HT1080 (cell line): ENCODE results near the gene LITAFD. TPM values are rescaled to one million over a fixed set of nuclear protein-coding genes. Genes with fewer than 3 reads are reported as not detected.
"Not testable (repeated sequence)": the region's sequence is repeated elsewhere in the genome, so short reads cannot be mapped to it uniquely, and the experiment has no call there.

Source experiments
- DNase-seq: peaks from one replicate; pipeline ENCODE4 v3.0.0-alpha.2; 2015; ENCODE audit warnings: low read depth
- polyA plus RNA-seq, 2 experiments: library from polyadenylated mRNA; depleted of rRNA; stranded (reverse); fragments of >200 nt; gene quantifications; 2 replicates each; pipeline ENCODE4 v1.2.3, GENCODE V29; 2015
- total RNA-seq: library from RNA; depleted of rRNA; stranded (reverse); fragments of >200 nt; shearing (Covaris generic); gene quantifications from 2 replicates; pipeline ENCODE4 v1.2.3, GENCODE V29; 2014; rRNA removed

The LITAFD gene
- total RNA-seq = not detected in 2 replicates
- polyA plus RNA-seq (2015; cell fraction: cytosol; rRNA removed) = not detected in 2 replicates
- not detected in 2 replicates for polyA plus RNA-seq (2015; cell fraction: nucleus; rRNA removed)

DNA sequence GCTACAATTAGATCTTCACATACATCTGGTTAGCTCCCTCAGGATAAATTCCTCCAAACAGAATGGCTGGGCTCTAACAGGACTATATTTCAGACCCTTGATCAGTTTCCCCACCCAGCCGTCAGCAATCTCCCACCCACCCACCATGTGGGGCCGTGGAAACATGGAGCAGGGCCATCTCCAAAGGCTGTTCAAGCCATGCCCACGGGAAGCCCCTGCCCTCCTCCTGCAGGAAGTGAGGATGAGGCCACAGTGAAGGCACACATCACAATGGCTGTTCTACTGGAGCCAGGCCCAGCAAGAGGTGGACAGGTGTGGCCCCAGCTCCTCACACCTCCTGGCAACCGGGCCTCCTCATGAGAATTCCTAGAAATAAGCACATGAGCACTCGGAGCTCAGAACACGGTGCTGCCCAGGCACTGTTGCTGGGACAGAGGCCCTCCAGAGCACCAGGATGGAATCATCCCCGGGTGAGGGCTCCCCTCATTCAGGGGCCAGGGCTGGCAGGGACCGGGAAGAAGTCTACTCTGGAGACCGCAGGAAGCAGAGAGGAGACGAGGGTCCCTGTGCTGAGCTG is at the start of gene LITAFD:
TSS of gene LITAFD (plus strand) at position 311 of the 577 bp plus-strand sequence. CDS start 2,005 bp downstream, outside the sequence.
- no peak for DNase-seq

DNA sequence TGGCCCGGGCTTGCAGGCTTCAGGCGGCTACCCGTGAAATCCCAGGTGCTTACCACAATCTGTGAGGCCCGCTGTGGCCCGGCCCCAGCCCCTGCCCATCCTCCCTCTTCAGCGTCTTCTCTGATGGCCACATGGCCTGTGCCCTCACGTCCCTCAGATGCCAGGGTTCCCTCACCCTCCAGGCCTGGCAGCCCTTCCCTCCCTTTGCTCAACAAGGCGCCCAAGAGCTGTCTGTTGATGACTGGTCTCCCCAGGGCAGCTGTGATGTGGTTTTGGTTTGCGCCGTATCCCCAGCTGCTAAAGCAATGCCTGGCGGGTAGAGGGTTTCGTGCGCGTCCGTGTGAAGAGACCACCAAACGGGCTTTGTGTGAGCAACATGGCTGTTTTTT is 49.4 kb upstream of the LITAFD start:
- no peak for DNase-seq

DNA sequence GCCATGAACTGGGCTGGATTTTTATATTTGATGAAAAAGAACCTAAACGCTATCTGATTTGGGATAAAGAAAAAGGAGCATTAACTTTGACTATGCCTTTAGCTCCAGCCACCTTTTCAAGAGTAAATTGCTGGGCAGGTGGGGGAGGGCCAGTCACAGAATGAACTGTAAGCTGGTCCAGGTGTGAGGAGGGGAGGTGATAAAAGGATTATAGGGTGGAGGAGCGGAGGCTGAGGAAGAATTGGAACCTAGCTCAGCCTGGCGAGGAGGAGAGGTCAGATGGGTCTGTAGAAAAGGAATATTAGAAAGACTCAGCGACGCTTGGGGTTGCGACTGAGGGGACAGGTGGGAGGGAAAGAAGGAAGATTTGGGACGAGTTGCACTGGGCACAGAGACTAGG is 45.4 kb upstream of the LITAFD start:
- DNase-seq = not testable (repeated sequence)

DNA sequence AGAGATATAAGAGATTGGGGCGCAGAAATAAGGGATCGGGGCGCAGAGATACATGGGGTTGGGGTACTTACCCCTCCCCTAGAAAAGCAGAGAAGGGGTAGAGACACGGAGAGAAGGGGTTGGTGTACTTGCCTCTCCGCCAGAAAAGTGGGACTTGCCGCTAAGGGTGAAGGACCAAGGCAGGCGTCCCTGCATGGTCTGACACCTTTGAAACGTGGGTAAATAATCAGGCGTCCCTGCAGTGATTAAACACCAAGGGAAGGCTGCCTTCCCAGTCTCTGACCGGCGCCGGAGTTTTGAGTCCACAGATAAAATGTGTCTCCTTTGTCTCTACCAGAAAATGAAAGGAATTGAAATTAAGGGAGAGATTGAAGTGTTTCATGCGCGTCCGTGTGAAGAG is 44.6 kb upstream of the LITAFD start:
- DNase-seq = not testable (repeated sequence)

DNA sequence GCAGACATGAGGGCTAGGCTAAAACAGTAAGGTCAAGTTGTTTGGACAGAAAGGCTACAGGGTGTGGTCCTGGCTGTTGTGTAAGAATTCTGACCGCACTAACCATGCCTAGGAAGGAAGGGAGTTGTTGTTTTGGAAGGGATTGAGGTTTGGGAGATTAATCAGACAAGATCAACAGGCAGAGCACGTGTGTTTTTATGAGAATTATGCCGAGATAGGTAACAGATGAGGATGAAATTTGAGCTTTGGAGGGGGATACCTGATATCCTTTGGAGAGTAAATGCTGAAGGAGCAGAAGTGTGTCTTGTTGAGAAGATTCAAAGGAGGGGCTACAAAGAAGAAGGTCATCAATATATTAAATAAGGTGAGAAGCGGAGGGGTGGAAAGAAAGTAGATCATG is 40.1 kb upstream of the LITAFD start:
- DNase-seq = not testable (repeated sequence)

DNA sequence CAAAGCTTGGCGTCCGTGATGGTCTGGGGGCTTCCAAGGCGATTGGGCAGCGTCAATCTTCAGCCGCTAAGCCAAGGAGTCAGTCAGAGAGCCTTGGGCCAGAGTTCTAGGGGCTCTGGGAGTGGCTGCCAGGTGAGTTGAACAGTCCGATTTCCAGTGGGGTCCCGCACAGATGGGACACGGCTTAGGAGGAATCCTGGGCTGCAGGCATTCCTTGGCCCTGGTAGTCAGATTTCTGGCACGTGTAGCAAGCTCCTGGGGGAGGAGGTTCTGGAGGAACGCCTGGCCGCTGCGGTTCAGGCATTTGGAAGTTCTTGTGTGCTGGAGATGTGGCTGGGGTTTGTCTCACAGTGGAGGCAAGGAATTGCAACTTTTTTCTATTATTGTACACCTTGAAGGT is 38.9 kb upstream of the LITAFD start:
- DNase-seq = not testable (repeated sequence)

DNA sequence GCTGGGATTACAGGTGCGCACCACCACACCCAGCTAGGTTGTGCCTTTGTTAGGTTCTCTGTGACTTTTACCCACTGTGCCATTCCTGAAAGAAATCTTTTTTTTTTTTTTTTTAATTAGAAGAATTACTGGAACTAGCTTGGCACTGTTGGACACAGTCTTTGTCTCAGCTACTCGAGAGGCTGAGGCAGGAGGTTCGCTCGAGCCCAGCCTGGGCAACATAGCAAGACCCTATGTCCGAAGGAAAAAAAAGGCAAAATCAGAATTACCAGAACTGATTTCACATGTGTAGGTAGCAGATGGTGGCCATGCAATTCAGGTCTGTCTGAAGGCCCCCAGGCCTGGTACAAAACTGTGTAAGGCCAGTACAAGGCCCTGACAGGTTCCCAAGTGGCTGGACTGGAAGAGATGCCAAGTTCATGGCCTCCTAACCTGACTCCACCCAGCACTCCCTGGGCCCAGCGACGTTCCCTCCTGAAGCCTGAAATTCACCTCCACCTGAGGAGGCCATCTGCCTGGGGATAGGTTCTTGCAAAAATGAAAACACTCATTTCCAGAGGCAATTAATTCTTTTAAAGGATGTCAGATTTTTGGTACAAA is 36.4 kb upstream of the LITAFD start:
- no peak for DNase-seq

DNA sequence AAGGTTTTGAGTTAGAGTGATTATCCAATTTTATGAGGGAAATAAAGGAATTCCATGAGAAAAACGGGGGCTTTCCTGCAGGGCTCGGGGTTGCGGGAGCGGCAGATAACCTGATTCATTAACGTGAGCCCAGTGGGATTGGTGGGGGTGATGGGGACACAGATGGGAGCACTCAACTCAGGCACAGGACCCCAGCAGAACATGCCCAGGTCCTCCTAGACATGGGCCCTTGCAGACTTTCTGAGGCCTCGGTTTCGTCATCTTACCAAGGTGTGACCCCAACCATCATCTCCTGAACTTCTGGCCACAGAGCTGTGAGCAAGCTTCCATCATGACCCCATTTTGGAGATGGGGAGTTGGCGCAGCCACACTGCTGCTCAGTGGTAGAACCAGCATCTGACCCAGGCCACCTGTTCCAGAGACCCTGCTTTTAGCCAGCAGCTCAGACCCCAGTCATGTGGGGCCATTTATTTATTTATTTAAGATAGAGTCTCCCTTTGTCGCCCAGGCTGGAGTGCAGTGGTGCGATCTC is 35.7 kb upstream of the LITAFD start:
- DNase-seq = no peak

DNA sequence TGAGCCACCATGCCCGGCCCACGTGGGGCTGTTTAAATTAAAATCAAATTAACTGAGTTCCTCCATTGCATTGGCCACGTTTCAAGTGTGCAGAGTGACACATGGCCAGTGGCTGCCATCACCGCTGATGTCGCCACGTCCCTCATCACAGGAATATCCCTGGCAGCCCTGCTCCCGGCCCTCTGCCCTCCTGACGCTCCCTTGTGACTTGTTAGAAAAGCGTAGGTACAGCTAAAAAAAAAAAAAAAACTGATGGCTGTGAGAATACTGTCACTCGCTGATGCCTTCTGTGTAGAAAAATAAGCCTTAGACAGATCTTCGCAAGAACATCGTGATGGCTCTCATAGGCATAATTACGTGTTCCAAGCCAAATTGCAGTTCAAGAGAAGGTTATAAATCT is 35.0 kb upstream of the LITAFD start:
- DNase-seq = no peak

DNA sequence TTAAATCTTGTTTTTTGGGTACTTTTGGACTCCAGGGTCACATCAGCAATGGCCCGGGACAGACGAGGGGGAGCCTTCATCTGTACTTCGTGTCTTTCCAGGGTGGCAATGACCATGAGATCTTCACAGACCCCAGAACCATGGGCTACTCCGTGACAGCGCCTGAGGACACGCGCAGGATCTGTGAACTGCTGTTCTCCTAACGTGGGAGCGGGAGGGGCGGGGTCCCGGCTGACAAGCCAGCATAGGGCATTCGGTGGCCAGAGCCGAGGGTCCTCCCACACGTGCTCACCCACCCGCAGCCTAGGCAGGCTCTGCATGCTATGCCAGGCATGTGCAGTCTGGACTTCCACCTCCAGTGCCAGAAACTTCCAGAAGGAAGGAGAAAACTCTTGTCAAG is 34.5 kb upstream of the LITAFD start:
- DNase-seq = no peak

DNA sequence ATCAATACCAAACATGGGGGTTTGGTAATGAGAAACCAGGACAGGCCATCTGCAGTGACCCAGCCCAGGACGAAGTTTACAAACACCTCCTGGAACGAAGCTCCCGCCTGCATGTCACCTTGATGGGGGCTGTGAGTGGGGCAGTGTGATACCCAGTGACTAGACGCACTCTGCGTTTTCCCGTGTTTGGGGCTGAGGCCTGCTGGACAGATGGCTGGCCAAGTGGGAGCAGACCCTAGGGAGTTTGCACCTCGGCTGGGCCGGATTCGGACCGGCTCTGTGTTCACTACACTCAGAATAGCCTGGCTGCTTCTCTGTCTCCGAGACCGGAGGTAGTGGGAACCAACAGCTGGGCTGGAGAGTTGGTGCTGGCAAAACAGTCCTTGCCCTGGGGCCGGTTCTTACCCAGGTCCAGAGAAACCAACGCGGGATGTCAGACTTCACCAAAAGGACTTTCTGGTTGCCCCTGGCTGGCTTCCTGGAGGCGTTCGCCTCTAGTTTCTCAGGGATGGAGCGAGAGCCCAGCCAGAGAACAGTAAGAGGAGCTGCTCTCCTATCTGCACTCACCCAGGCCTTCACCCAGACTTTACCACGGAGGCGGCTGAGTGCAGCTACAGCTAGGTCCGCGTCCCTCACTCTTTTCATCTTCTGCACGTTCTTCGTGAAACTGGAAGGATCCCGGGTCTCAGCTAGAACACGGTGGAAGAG is 33.8 kb upstream of the LITAFD start:
- no peak for DNase-seq

DNA sequence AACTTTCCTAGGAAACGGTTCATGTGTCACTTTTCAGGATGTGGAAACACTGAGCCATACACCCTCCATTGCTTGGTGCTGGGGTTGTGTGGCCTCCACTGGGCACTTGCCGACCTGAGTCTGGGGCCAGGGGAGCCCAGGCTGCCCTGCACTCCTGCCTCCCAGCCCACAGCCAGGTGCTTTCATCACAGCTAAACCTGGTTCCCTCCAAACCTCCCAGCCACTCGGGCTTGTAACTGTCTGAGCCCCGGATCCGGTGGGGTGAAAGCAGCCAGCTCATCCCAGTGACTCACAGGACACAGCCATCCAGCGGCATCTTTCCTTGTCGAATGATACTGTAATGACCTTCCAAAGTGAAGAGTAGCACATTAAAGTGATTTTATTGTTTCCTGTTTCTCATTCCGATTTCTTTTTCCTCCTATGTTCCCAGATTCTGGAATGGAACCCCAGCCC is 33.2 kb upstream of the LITAFD start:
- peak; percentile 90 for DNase-seq

DNA sequence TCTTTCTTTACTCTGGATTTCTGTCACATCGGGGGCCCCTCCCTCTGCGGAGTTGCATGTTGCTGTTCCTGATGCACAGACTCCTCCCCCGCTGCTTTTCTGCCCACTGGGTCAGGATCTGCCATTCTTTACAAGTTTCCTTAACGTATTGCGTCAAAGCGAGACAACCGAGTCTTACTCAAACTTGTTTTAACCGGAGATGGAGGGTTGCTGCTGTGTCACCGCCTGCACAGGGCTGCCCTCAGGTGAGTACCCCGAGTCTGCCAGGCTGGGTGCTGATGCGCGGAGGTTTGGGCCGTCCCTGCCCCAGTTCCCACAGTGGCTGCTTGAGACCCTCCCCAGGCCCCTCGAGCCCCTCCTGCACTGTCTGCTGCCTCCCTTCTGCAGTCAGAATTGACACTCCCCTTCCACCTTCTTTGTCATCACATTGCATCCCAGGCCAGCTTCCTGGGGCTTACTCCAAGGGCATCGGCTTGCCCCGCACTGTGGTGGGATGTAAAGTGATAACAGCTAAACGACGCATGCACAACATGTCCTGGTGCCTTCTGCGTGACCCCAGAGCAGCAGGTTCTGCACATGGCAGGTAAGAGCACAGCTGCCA is 32.6 kb upstream of the LITAFD start:
- no peak for DNase-seq

DNA sequence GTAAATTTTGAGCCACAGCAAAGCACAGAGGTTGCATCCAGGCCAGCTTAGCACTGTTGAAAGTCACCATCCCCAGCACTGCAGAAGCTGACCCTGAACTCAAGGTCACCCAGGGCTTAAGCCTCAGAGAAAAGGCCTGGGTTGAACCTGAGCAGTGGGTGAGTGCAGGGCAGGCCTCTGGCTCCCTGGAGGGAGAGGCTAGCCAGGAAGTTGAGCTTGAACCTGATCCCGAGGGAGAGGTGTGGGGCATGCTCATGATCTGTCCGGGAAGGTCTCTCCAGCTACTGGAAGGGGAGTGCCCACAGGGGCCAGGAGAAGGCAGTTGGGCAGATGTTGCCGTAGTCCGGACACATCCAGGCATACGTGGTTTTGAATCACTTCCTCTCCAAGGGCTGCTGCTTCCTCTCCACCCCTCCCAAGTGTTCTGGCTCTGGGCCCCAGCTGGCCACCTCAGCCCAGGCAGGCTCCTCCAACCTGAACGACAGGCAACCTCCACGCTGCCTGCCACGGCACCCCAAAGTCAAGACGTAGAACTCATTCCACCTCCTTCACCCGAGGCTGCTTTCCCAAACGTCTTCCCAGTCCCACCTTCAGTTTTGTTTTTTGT is 31.8 kb upstream of the LITAFD start:
- peak; percentile 96 for DNase-seq

DNA sequence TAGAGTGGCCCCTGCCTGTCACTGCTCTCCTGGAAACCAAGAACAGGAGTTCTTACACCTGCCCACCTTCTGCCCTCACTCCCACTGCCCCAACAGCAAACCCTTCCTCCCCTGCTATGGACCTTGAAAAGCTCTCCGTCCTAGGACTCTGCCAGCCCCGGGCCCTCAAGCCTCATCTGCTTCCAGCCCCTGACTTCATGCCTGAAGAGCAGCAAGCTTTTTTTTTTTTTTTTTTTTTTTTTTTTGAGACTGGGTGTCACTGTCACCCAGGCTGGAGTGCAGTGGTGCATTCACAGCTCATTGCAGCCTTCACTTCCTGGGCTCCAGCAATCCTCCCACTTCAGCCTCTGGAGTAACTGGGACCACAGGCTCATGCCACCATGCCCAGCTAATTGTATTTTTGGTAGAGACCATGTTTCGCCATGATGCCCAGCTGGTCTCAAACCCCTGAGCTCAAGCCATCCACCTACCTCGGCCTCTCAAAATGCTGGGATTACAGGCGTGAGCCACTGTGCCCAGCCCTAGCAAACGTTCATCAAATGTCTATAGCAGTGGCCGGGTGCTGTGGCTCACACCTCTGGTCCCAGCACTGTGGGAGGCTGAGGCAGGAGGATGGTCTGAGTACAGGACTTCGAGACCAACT is 30.3 kb upstream of the LITAFD start:
- no peak for DNase-seq

DNA sequence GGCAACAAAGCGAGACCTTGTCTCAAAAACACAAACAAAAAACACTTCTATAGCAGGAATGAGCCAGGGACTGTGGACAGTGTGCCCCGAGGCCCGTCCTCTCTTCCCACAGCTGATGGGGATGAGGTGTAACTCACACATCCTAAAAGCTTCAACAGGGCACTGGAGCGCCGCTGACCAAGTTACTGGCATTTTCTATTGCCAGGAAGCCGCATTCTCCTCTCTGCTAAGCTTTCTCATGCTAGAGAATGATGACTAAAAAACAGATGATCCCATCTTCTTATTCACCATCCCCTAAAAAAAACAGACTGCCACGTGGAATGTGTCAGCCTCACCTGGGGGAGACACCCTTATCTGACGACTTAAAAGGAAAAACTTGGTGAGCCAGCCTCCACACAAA is 29.6 kb upstream of the LITAFD start:
- peak; percentile 37 for DNase-seq

DNA sequence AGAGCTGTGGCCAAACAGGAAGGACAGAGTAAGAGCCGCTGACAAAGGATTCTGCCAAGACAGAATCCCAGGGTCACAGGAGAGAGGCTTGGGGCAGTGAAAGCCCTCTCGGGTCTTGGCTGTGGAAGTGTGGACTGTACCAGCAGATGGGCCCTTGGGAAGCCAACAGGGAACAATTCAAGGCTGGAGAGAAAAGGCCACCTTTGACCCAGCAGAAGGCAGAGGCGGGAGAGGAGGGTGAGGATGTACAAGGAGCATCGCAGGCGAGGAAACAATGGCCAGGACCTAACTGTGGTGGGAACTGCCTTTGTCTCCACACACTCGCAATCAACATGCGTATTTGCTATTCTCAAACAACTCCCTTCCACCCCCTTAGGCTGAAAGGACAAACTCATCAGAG is 29.0 kb upstream of the LITAFD start:
- no peak for DNase-seq

DNA sequence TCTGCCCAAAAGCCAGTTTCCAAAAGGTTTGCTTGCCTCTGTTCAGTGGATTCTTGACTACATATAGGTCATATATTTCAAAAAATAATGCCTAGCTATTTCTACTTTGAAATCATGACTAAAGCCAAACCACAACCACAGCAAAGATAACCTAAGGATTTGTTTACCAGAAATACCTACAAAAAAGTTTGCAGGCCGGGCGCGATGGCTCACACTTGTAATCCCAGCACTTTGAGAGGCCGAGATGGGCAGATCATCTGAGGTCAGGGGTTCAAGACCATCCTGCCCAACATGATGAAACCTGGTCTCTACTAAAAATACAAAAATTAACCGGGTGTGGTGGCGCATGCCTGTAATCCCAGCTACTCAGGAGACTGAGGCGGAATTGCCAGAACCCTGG is 28.5 kb upstream of the LITAFD start:
- no peak for DNase-seq

DNA sequence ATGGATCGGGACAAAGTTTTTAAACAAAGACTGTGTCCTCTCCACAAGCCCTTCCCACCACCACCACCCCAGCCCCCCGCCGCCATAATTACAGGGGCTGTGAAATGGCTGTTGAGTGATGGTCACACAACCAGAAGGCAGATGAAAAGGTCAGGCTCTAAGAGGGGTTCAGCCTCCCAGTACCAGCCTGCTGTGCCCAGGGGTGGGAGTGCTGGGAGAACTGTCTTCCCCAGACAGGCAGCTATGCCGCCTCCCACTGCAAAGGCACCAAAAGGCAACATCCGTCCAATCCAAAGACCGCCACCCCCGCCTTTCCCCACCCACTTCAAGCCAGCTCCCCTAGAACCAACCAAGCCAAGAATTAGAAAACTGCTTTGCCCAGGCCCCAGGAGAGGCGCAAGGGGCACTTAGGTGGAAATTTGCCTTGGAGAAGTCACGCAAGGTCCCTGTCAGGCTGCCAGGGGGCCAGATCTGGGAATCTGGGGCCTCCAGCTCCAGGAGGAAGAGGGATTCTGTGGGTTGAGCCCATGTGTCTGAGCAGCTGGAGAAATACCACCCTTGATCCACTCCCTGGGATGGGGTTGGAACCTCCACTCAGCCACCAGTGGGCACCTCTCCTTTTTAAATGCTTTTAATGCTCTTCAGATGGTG is 27.7 kb upstream of the LITAFD start:
- no peak for DNase-seq

DNA sequence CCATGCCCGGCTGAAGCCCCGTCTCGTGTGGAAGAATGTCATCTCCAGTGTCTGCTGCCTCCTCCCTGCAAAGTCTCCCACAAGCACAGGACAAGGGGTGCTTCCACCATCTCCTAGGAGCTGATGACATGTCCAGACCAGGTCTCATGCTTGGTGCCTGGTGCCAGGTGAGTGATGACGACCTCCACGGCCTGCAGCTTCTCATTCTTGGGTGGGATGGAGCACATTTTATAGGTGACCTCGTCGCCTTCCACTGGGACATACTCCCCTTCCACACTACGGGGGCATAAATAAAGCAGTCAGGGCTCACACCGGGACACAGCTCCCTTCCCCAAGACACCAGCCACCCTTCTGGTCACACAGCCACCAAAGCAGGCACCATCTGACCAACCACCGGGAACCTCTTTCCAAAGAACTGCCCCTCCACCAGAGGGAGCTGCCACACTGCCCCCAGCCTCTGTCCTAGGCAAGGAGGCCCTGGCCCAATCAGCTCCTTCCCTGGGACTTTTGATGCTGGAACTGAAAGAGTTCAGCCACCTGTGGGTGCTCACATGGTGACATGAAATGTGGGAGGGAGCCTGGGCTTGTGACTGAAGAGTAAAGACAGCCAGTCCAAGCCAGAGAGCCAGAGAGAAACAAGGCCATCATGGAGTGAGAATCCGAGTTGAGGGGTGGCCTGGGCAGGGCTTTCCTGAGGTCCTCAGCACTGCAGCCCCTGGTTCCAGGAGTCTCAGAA is 26.9 kb upstream of the LITAFD start:
- no peak for DNase-seq
